GM23248 (cell line): ENCODE results near the gene FANCE. TPM values are rescaled to one million over a fixed set of nuclear protein-coding genes. Genes with fewer than 3 reads are reported as not detected.

Experiments
- DNase-seq: peaks from one replicate; pipeline ENCODE4 v3.0.0-alpha.2; 2015
- H2AFZ ChIP-seq: fragments of 200-600 bp; sonication (generic); 2 replicates; pipeline ENCODE4 v1.6.1; 2016; ENCODE audit warnings: antibody characterized with exemption
- H3F3A ChIP-seq: fragments of 200-600 bp; sonication (generic); 2 replicates; pipeline ENCODE4 v1.6.1; 2016; ENCODE audit warnings: mild to moderate bottlenecking, antibody characterized with exemption, mixed run types; ENCODE audit not compliant: insufficient read depth
- H3K27ac ChIP-seq: fragments of 200-600 bp; sonication (generic); 2 replicates; pipeline ENCODE4 v1.5.1; 2016; ENCODE audit warnings: mild to moderate bottlenecking
- H3K27me3 ChIP-seq: fragments of 200-600 bp; sonication (generic); replicated peaks from 2 replicates; pipeline ENCODE4 v1.6.1; 2016; ENCODE audit warnings: mild to moderate bottlenecking; ENCODE audit not compliant: insufficient read depth
- H3K36me3 ChIP-seq: fragments of 200-600 bp; sonication (generic); 2 replicates; pipeline ENCODE4 v1.6.1; 2016; ENCODE audit warnings: low read depth, mild to moderate bottlenecking
- H3K4me1 ChIP-seq: fragments of 200-600 bp; sonication (generic); 2 replicates; pipeline ENCODE4 v1.6.1; 2016; ENCODE audit warnings: mild to moderate bottlenecking; ENCODE audit not compliant: insufficient read depth
- H3K4me2 ChIP-seq: fragments of 200-600 bp; sonication (generic); one replicate; pipeline ENCODE4 v1.6.1; 2016; ENCODE audit warnings: mild to moderate bottlenecking; ENCODE audit not compliant: unreplicated experiment
- H3K4me3 ChIP-seq: fragments of 200-600 bp; sonication (generic); 2 replicates; pipeline ENCODE4 v1.5.1; 2016; ENCODE audit warnings: mild to moderate bottlenecking
- H3K79me2 ChIP-seq: fragments of 200-600 bp; sonication (generic); 2 replicates; pipeline ENCODE4 v1.6.1; 2016; ENCODE audit warnings: mild to moderate bottlenecking; ENCODE audit not compliant: insufficient read depth
- H3K9ac ChIP-seq: fragments of 200-600 bp; sonication (generic); 2 replicates; pipeline ENCODE4 v1.6.1; 2016; ENCODE audit warnings: mild to moderate bottlenecking
- H3K9me2 ChIP-seq: fragments of 200-600 bp; sonication (generic); 2 replicates; pipeline ENCODE4 v1.6.1; 2016; ENCODE audit warnings: mixed run types, mild to moderate bottlenecking, moderate library complexity; ENCODE audit not compliant: insufficient read depth
- H3K9me3 ChIP-seq: fragments of 200-600 bp; sonication (generic); one replicate; pipeline ENCODE4 v1.6.1; 2017; ENCODE audit warnings: low read depth
- H4K20me1 ChIP-seq: fragments of 200-600 bp; sonication (generic); 2 replicates; pipeline ENCODE4 v1.6.0; 2016; ENCODE audit not compliant: insufficient read depth
- EZH2 ChIP-seq: fragments of 200-600 bp; sonication (generic); IDR thresholded peaks from 2 replicates; pipeline ENCODE4 v1.6.1; 2018; ENCODE audit warnings: antibody characterized with exemption, mild to moderate bottlenecking; ENCODE audit not compliant: insufficient read depth, poor library complexity, severe bottlenecking
- EZH2phosphoT487 ChIP-seq: fragments of 200-600 bp; sonication (generic); IDR thresholded peaks from 2 replicates; pipeline ENCODE4 v1.6.1; 2018; ENCODE audit warnings: antibody characterized with exemption, moderate library complexity, mild to moderate bottlenecking, low read depth; ENCODE audit not compliant: insufficient read depth
- WGBS, 2 experiments: methylation state at CpG; one replicate each; pipeline ENCODE4 v1.1.6; 2015 to 2017; ENCODE audit warnings: low lambda C conversion rate in 2 of 2, low coverage in 1 of 2; ENCODE audit errors: missing lambda C conversion rate in 2 of 2; 5-methylcytosine and 5-hydroxymethylcytosine counted together
- in situ Hi-C: fragments of 300-500 bp; cut with MboI; formaldehyde crosslinking; loops from 2 replicates; pipeline ENCODE4 v1.15.0; 2020
- polyA plus RNA-seq: library from polyadenylated mRNA; unstranded; fragments of >200 nt; fragmentation: Nextera tagmentation; extraction: Ambion mirVana; gene quantifications from 2 replicates; pipeline ENCODE4 v1.2.1, GENCODE V29; 2016
- total RNA-seq: library from RNA; depleted of rRNA; stranded (reverse); fragments of >200 nt; shearing (Covaris generic); gene quantifications from 2 replicates; pipeline ENCODE4 v1.2.3, GENCODE V29; 2014; rRNA removed

The FANCE gene, protein sequence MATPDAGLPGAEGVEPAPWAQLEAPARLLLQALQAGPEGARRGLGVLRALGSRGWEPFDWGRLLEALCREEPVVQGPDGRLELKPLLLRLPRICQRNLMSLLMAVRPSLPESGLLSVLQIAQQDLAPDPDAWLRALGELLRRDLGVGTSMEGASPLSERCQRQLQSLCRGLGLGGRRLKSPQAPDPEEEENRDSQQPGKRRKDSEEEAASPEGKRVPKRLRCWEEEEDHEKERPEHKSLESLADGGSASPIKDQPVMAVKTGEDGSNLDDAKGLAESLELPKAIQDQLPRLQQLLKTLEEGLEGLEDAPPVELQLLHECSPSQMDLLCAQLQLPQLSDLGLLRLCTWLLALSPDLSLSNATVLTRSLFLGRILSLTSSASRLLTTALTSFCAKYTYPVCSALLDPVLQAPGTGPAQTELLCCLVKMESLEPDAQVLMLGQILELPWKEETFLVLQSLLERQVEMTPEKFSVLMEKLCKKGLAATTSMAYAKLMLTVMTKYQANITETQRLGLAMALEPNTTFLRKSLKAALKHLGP
- 9.7 and 14.7 TPM in 2 replicates for total RNA-seq
- polyA plus RNA-seq, result 3.7 and 4.3 TPM in 2 replicates

DNA sequence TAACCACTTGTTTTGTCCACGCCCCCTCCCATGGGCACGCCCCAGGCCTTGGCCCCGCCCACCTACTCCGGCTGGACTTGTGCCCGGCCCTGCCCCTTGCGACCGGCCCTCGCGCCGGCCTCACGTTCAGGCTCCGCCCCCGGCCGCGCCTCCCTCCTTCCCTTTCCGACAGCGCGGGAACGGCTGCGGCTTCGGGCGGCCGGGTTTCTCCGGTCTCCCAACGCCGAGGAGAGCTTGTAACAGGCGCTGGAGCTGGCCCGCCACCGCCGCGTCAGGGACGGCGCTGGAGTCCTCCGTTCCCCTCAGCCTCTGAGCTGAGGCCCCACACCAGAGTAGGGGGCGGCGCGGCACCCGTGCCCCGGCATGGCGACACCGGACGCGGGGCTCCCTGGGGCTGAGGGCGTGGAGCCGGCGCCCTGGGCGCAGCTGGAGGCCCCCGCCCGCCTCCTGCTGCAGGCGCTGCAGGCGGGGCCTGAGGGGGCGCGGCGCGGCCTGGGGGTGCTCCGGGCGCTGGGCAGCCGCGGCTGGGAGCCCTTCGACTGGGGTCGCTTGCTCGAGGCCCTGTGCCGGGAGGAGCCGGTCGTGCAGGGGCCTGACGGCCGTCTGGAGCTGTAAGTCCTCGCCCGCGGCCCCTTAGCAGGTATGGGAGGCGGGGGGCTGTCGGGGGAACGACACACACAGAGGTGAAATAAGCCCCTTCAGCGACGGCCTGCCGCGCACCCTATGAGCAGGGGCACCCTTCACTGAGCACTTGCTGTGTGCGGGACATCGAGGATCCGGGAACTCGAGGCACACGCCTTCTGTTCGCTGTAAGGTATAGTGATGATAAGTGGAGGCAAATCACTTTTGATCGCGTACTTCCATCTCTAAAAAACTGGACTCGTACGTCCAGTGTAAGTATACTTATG, at the start of gene FANCE:
FANCE (plus strand) TSS at position 156 of the 908 bp plus-strand sequence; CDS start at position 364, 208 bp downstream.
- peak; percentile 96 for DNase-seq
- H3K9me2 ChIP-seq, result no peaks in the 10 kb centered on the region
- H3K9me3 ChIP-seq, result no peaks in the 10 kb centered on the region
- H3K79me2 ChIP-seq, result 0 out of 2 replicates have a peak, but pooled peaks cover 9% of the 10 kb centered on the region
- 1 to 2% methylated on average over 72 to 73 of the region's 87 CpGs for WGBS, 2 experiments
- peaks cover 18% of the 10 kb centered on the region for H3K4me1 ChIP-seq
- H3K27ac ChIP-seq, result peak within 1 kb of the TSS; percentile 1; the same call in 1 of the 2 replicates
- H2AFZ ChIP-seq, result peak within 1 kb of the TSS; percentile 84
- TF ChIP-seq EZH2phosphoT487 (no peak), EZH2 (no peak)
- in situ Hi-C loops, result no loop called here
- H4K20me1 ChIP-seq, result no peaks in the 10 kb centered on the region
- H3K9ac ChIP-seq, result peak within 1 kb of the TSS; percentile 66
- H3K27me3 ChIP-seq, result no peaks in the 10 kb centered on the region
- H3K4me3 ChIP-seq, result peak within 1 kb of the TSS; percentile 86
- peaks cover 11% of the 10 kb centered on the region; the same call in 1 of the 2 replicates for H3F3A ChIP-seq
- H3K36me3 ChIP-seq, result no peaks in the 10 kb centered on the region
- peak within 1 kb of the TSS; percentile 90 for H3K4me2 ChIP-seq

DNA sequence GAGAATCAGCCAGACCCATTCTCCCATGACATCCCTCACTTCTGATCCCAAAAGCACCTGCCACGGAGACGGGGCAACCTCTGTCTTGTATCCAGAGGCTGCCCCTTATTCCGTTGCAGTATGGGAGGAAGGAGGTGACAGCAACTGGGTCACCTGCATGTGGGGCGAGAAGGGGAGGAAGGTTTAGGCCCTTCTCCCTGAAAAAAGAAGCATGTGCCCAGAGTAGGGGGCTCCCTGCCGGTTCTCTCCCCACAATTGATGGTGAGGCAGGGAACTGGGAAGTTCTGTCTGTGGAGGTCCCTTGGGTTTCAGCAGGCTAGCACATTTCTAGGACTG, 49.3 kb upstream of the FANCE start:
- in situ Hi-C loops, result no loop called here
- H3K4me3 ChIP-seq, result no peak overlapping the region
- no peak overlapping the region for H2AFZ ChIP-seq
- no peak for TF ChIP-seq EZH2
- TF ChIP-seq EZH2phosphoT487, result no peak
- H3K9me3 ChIP-seq, result no peaks in the 10 kb centered on the region
- peaks cover 7% of the 10 kb centered on the region for H3K4me1 ChIP-seq
- peaks cover 90% of the 10 kb centered on the region for H3K79me2 ChIP-seq
- no peaks in the 10 kb centered on the region for H3F3A ChIP-seq
- H3K9ac ChIP-seq, result no peak overlapping the region
- no peaks in the 10 kb centered on the region for H3K27me3 ChIP-seq
- no peak overlapping the region for H3K4me2 ChIP-seq
- 98 to 99% methylated on average over 5 of the region's 5 CpGs for WGBS, 2 experiments
- no peaks in the 10 kb centered on the region for H3K36me3 ChIP-seq
- no peaks in the 10 kb centered on the region for H3K9me2 ChIP-seq
- H4K20me1 ChIP-seq, result no peaks in the 10 kb centered on the region
- DNase-seq, result no peak
- H3K27ac ChIP-seq, result no peak overlapping the region

DNA sequence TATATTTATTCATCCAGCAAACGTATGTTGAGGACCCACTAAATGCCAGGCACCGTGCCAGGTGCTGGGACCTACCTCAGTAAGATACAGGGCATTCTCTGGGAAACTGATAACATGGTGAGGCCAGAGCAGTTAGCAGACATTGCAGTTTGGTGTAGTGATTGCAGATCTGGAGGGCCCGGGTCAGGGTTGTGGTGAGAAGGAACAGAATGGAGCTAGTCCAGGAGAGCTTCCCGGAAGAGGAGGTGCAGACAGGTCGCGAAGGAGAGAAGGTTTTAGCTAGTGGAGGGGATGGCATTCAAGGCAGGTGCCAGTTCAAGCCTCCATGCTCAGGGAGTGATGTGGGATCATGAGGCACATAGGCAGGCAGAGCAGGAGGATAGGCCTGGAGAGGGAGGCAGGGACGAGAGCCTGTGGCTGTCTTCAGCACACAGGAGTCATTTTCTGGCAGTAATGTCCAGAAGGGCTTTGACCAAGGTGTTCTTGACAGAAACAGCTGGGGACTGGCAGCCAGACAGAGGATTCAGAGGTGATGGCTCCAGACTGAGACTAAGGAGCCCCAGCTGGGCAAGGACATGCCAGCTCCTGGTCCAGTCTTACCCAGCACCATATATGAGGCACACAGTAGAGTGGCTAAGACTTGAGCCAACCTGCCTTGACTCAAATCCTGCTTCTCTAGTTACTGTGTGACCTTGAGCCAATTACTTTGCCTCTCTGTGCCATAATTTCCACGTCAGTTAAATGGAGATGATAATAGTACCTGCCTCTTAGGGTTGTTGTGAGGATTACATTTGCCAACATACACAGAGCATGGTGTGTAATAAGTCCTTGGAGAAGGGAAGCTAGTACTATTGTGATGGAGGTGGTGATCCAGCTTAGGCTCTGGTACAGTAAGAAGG, 48.3 kb upstream of the FANCE start:
- in situ Hi-C loops, result no loop called here
- H2AFZ ChIP-seq, result no peak overlapping the region
- H3K9me3 ChIP-seq, result no peaks in the 10 kb centered on the region
- H3K36me3 ChIP-seq, result no peaks in the 10 kb centered on the region
- H3K4me2 ChIP-seq, result no peak overlapping the region
- H3K9me2 ChIP-seq, result no peaks in the 10 kb centered on the region
- DNase-seq, result no peak
- no peak overlapping the region for H3K4me3 ChIP-seq
- H3K4me1 ChIP-seq, result peaks cover 7% of the 10 kb centered on the region
- H3K27ac ChIP-seq, result no peak overlapping the region
- no peaks in the 10 kb centered on the region for H3K27me3 ChIP-seq
- H4K20me1 ChIP-seq, result no peaks in the 10 kb centered on the region
- 95 to 96% methylated on average over 8 of the region's 8 CpGs for WGBS, 2 experiments
- H3K79me2 ChIP-seq, result peaks cover 86% of the 10 kb centered on the region
- H3K9ac ChIP-seq, result no peak overlapping the region
- TF ChIP-seq EZH2 (no peak), EZH2phosphoT487 (no peak)
- H3F3A ChIP-seq, result no peaks in the 10 kb centered on the region
